Measurements from ENCODE around the gene GDPD1.
"Not testable (repeated sequence)": the region's sequence is repeated elsewhere in the genome, so short reads cannot be mapped to it uniquely, and the experiment has no call there.

GDPD1 gene

GRCh38 chr17:59300941-59301340 lies 80.6 kb downstream of the GDPD1 start:
- H3K4me3 ChIP-seq (ENCODE audit: low read length), result no peak overlapping the region
- DNase-seq (ENCODE audit: low read depth, low spot score), result no peak

- H3K4me3 ChIP-seq (ENCODE audit: low read length), result no peak overlapping the region
- DNase-seq (ENCODE audit: low read depth, low spot score), result no peak
Measured at GRCh38 chr17:59304811-59305210, 84.5 kb downstream of the GDPD1 start.

GRCh38 chr17:59310263-59310920 lies 90.1 kb downstream of the GDPD1 start:
- DNase-seq (ENCODE audit: low read depth, low spot score), result no peak
- H3K4me3 ChIP-seq (ENCODE audit: low read length), result no peak overlapping the region

GRCh38 chr17:59311051-59311468 lies 90.7 kb downstream of the GDPD1 start:
- H3K4me3 ChIP-seq (ENCODE audit: low read length), result no peak overlapping the region
- peak; percentile 54 for DNase-seq (ENCODE audit: low read depth, low spot score)

- DNase-seq (ENCODE audit: low read depth, low spot score); H3K4me3 ChIP-seq (ENCODE audit: low read length): not testable (repeated sequence)
Measured at GRCh38 chr17:59311521-59311920, 91.2 kb downstream of the GDPD1 start.

- DNase-seq (ENCODE audit: low read depth, low spot score), result no peak
- no peak overlapping the region for H3K4me3 ChIP-seq (ENCODE audit: low read length)
Measured at GRCh38 chr17:59315866-59316265, 95.6 kb downstream of the GDPD1 start.

All from Jurkat, Clone E6-1 (cell line).